Neural cell (in vitro differentiated cells): ENCODE measurements around the gene PLEKHA8. TPM values are rescaled to one million over a fixed set of nuclear protein-coding genes. Genes with fewer than 3 reads are reported as not detected.

Source experiments
- H2AFZ ChIP-seq: fragments of 200-600, 300-800 bp; sonication (generic), shearing (Covaris generic); 2 replicates; pipeline ENCODE4 v1.6.0; 2014; ENCODE audit warnings: low read depth, mild to moderate bottlenecking, antibody characterized with exemption, low read length, moderate library complexity
- H3F3A ChIP-seq: fragments of 200-600 bp; shearing (Covaris generic); 2 replicates; pipeline ENCODE4 v1.6.1; 2016; ENCODE audit warnings: mild to moderate bottlenecking, moderate library complexity, mixed read lengths, antibody characterized with exemption, low read length; ENCODE audit not compliant: insufficient read depth, poor library complexity, severe bottlenecking
- H3K27ac ChIP-seq: fragments of 200-600, 300-800 bp; sonication (generic), shearing (Covaris generic); 2 replicates; pipeline ENCODE4 v1.5.1; 2014; ENCODE audit warnings: mild to moderate bottlenecking, low read length, moderate library complexity
- H3K27me3 ChIP-seq: fragments of 300-800, 200-600 bp; sonication (generic), shearing (Covaris generic); 2 replicates; pipeline ENCODE4 v1.6.0; 2014; ENCODE audit warnings: mild to moderate bottlenecking, low read depth, low read length, moderate library complexity; ENCODE audit not compliant: insufficient read depth
- H3K36me3 ChIP-seq: fragments of 300-800, 200-600 bp; sonication (generic), shearing (Covaris generic); 2 replicates; pipeline ENCODE4 v1.5.1; 2014; ENCODE audit warnings: mild to moderate bottlenecking, antibody characterized with exemption, low read length, moderate library complexity; ENCODE audit not compliant: insufficient read depth
- H3K4me2 ChIP-seq: fragments of 300-800, 200-600 bp; sonication (generic), shearing (Covaris generic); 2 replicates; pipeline ENCODE4 v1.6.0; 2014; ENCODE audit warnings: mild to moderate bottlenecking, low read length
- H3K4me3 ChIP-seq: fragments of 300-800, 200-600 bp; sonication (generic), shearing (Covaris generic); 2 replicates; pipeline ENCODE4 v1.5.1; 2014; ENCODE audit warnings: mild to moderate bottlenecking, low read length, moderate library complexity
- H3K79me2 ChIP-seq: fragments of 200-600 bp; shearing (Covaris generic); replicated peaks from 2 replicates; pipeline ENCODE4 v1.6.0; 2014; ENCODE audit warnings: mild to moderate bottlenecking, low read length, moderate library complexity; ENCODE audit not compliant: insufficient read depth
- H3K9ac ChIP-seq: fragments of 300-800, 200-600 bp; sonication (generic), shearing (Covaris generic); 2 replicates; pipeline ENCODE4 v1.6.1; 2016; ENCODE audit warnings: mild to moderate bottlenecking, low read length, mixed read lengths
- H3K9me2 ChIP-seq: fragments of 200-600 bp; shearing (Covaris generic); 2 replicates; pipeline ENCODE4 v1.6.1; 2016; ENCODE audit warnings: mild to moderate bottlenecking, low read length, mixed read lengths; ENCODE audit not compliant: insufficient read depth
- H3K9me3 ChIP-seq: fragments of 200-600, 300-800 bp; sonication (generic), shearing (Covaris generic); 2 replicates; pipeline ENCODE4 v1.6.1; 2016; ENCODE audit warnings: mild to moderate bottlenecking, mixed run types, low read length, moderate library complexity, mixed read lengths
- H4K20me1 ChIP-seq: fragments of 200-600 bp; shearing (Covaris generic); 2 replicates; pipeline ENCODE4 v1.6.1; 2016; ENCODE audit warnings: mild to moderate bottlenecking, mixed run types; ENCODE audit not compliant: insufficient read depth
- EP300 ChIP-seq: fragments of 450-650 bp; conservative IDR thresholded peaks from 2 replicates; pipeline ENCODE4 v1.6.1; 2014; ENCODE audit warnings: antibody characterized with exemption, mild to moderate bottlenecking, moderate library complexity; ENCODE audit not compliant: poor library complexity, severe bottlenecking
- EZH2 ChIP-seq: fragments of 200-600, 300-800 bp; shearing (Covaris generic), sonication (generic); IDR thresholded peaks from 2 replicates; pipeline ENCODE4 v1.6.1; 2014; ENCODE audit warnings: antibody characterized with exemption, low read length, borderline replicate concordance, mild to moderate bottlenecking; ENCODE audit not compliant: insufficient read depth, poor library complexity, severe bottlenecking
- MXI1 ChIP-seq: fragments of 450-650 bp; conservative IDR thresholded peaks from 2 replicates; pipeline ENCODE4 v1.6.1; 2014; ENCODE audit warnings: antibody characterized with exemption, mild to moderate bottlenecking; ENCODE audit not compliant: poor library complexity, severe bottlenecking
- POLR2AphosphoS5 ChIP-seq: IDR thresholded peaks from 2 replicates; pipeline ENCODE4 v1.6.1; 2012
- RAD21 ChIP-seq: fragments of 450-650 bp; conservative IDR thresholded peaks from 2 replicates; pipeline ENCODE4 v1.6.1; 2014; ENCODE audit warnings: antibody characterized with exemption, mild to moderate bottlenecking, moderate library complexity
- SMC3 ChIP-seq: fragments of 450-650 bp; conservative IDR thresholded peaks from 2 replicates; pipeline ENCODE4 v1.6.1; 2014; ENCODE audit warnings: antibody characterized with exemption, mild to moderate bottlenecking, moderate library complexity; ENCODE audit not compliant: poor library complexity
- TAF1 ChIP-seq: IDR thresholded peaks from 2 replicates; pipeline ENCODE4 v1.6.1; 2012; ENCODE audit warnings: low read depth
- polyA plus RNA-seq: library from polyadenylated mRNA; depleted of rRNA; stranded (reverse); fragments of >200 nt; gene quantifications from 2 replicates; pipeline ENCODE4 v1.2.3, GENCODE V29; 2014
- TF ChIP-seq, protein P1 (sequence below): IDR thresholded peaks from 2 replicates; pipeline ENCODE4 v1.6.1; 2012; ENCODE audit warnings: borderline replicate concordance
- TF ChIP-seq, protein P2 (sequence below): fragments of 450-650 bp; IDR thresholded peaks from 2 replicates; pipeline ENCODE4 v1.5.1; 2014; ENCODE audit warnings: antibody characterized with exemption, mild to moderate bottlenecking, moderate library complexity; ENCODE audit not compliant: poor library complexity, severe bottlenecking

The PLEKHA8 gene
- polyA plus RNA-seq, 1 donor from 2014 or later: 43.1 TPM

DNA sequence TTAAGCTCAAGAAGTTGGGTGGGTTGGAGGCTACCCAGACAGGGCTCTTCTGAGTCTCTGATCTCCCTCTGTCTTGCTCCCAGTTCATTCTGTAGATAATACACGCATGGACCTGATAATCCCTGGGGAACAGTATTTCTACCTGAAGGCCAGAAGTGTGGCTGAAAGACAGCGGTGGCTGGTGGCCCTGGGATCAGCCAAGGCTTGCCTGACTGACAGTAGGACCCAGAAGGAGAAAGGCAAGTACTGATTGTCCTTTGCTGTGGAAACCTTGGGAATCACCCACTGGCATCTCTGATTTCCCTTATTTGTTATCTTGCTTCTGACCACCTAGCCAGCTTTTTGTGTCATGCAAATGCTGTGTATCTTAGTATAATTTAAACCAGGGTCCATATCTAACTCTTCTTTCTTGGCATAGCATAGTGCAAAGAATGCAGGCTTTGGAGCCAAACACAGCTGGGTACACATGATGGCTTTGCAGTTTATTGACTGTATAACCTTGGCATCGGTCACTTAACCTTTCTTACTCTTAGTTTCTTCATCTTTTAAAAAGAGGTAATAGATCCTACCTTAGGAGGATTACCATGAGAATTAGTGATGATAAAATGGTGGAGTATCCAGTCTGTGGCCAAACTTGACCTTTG, 18.0 kb downstream of the PLEKHA8 start:
- Histone ChIP-seq H3K9ac (no peak overlapping the region), H3K79me2 (peaks cover 17% of the 10 kb centered on the region), H3K4me2 (no peak overlapping the region), H3K27ac (no peak overlapping the region), H2AFZ (no peak overlapping the region), H3K9me3 (no peaks in the 10 kb centered on the region), H3F3A (no peaks in the 10 kb centered on the region), H3K4me3 (no peak overlapping the region), H4K20me1 (no peaks in the 10 kb centered on the region), H3K36me3 (peaks cover 18% of the 10 kb centered on the region), H3K27me3 (no peaks in the 10 kb centered on the region), H3K9me2 (no peaks in the 10 kb centered on the region)
- TF ChIP-seq TAF1 (no peak), EZH2 (no peak), SMC3 (no peak), EP300 (no peak), RAD21 (no peak), POLR2AphosphoS5 (no peak), MXI1 (no peak)
- TF ChIP-seq, protein P1, sequence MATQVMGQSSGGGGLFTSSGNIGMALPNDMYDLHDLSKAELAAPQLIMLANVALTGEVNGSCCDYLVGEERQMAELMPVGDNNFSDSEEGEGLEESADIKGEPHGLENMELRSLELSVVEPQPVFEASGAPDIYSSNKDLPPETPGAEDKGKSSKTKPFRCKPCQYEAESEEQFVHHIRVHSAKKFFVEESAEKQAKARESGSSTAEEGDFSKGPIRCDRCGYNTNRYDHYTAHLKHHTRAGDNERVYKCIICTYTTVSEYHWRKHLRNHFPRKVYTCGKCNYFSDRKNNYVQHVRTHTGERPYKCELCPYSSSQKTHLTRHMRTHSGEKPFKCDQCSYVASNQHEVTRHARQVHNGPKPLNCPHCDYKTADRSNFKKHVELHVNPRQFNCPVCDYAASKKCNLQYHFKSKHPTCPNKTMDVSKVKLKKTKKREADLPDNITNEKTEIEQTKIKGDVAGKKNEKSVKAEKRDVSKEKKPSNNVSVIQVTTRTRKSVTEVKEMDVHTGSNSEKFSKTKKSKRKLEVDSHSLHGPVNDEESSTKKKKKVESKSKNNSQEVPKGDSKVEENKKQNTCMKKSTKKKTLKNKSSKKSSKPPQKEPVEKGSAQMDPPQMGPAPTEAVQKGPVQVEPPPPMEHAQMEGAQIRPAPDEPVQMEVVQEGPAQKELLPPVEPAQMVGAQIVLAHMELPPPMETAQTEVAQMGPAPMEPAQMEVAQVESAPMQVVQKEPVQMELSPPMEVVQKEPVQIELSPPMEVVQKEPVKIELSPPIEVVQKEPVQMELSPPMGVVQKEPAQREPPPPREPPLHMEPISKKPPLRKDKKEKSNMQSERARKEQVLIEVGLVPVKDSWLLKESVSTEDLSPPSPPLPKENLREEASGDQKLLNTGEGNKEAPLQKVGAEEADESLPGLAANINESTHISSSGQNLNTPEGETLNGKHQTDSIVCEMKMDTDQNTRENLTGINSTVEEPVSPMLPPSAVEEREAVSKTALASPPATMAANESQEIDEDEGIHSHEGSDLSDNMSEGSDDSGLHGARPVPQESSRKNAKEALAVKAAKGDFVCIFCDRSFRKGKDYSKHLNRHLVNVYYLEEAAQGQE: no peak
- TF ChIP-seq, protein P2, sequence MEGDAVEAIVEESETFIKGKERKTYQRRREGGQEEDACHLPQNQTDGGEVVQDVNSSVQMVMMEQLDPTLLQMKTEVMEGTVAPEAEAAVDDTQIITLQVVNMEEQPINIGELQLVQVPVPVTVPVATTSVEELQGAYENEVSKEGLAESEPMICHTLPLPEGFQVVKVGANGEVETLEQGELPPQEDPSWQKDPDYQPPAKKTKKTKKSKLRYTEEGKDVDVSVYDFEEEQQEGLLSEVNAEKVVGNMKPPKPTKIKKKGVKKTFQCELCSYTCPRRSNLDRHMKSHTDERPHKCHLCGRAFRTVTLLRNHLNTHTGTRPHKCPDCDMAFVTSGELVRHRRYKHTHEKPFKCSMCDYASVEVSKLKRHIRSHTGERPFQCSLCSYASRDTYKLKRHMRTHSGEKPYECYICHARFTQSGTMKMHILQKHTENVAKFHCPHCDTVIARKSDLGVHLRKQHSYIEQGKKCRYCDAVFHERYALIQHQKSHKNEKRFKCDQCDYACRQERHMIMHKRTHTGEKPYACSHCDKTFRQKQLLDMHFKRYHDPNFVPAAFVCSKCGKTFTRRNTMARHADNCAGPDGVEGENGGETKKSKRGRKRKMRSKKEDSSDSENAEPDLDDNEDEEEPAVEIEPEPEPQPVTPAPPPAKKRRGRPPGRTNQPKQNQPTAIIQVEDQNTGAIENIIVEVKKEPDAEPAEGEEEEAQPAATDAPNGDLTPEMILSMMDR: no peak

DNA sequence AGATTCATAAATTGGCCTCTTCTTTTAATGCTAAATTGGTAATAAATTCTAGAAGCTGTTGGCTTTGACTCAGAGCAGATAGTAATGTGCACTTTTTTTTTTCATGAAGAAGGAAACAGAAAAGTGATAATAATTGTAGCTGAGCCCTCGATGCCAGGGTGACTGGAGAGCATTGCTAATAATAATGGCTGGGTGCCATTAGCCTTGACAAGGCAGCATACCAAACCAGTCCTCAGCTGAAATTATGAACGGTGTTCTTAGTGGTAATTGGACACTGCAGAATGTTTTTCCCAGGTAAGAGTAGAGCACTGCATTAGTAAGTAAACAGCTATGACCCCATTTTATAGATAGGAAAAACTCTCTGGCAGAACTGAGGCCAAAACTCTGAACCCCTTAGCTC, 18.9 kb downstream of the PLEKHA8 start:
- Histone ChIP-seq H3K4me2 (no peak overlapping the region), H3K4me3 (no peak overlapping the region)

More for the DNA sequence above, 18.9 kb downstream of the PLEKHA8 start:
- Histone ChIP-seq H2AFZ (no peak overlapping the region), H4K20me1 (no peaks in the 10 kb centered on the region), H3K79me2 (peaks cover 8% of the 10 kb centered on the region), H3K27me3 (no peaks in the 10 kb centered on the region), H3K9me3 (no peaks in the 10 kb centered on the region), H3F3A (no peaks in the 10 kb centered on the region), H3K36me3 (peaks cover 18% of the 10 kb centered on the region), H3K9me2 (no peaks in the 10 kb centered on the region), H3K9ac (no peak overlapping the region), H3K27ac (no peak overlapping the region)
- no peak for TF ChIP-seq TAF1
- TF ChIP-seq, protein P1: no peak
- TF ChIP-seq POLR2AphosphoS5: no peak
- TF ChIP-seq, protein P2: no peak
- TF ChIP-seq EZH2: no peak
- no peak for TF ChIP-seq SMC3
- TF ChIP-seq RAD21: no peak
